ENCODE results near the gene EPHB1.

- TF ChIP-seq EZH2 (IDR thresholded peaks at IDR 0.05; ENCODE audit: insufficient read depth, poor library complexity, severe bottlenecking) (no peak), EZH2phosphoT487 (IDR thresholded peaks at IDR 0.05; ENCODE audit: insufficient read depth, low read depth) (no peak)
Measured at GRCh38 chr3:135232226-135232625, 437.2 kb downstream of the EPHB1 start.
